OCI-LY1 (cell line): Measurements from ENCODE around the gene SLC22A23.

ENCODE experiments used
- H2AFZ ChIP-seq: fragments of 200-600 bp; sonication (generic), shearing (Covaris generic); 2 replicates; pipeline ENCODE4 v1.6.0; 2014; ENCODE audit warnings: antibody characterized with exemption, mild to moderate bottlenecking, low read length
- H3F3A ChIP-seq: fragments of 200-600 bp; sonication (generic), shearing (Covaris generic); 2 replicates; pipeline ENCODE4 v1.6.0; 2014; ENCODE audit warnings: mild to moderate bottlenecking, antibody characterized with exemption, low read length, moderate library complexity; ENCODE audit not compliant: insufficient read depth
- H3K27ac ChIP-seq: fragments of 200-600 bp; sonication (generic); 2 replicates; pipeline ENCODE4 v1.5.1; 2014; ENCODE audit warnings: low read length, mixed run types, mild to moderate bottlenecking, low read depth; ENCODE audit not compliant: poor library complexity, severe bottlenecking
- H3K27me3 ChIP-seq: fragments of 200-600 bp; sonication (generic); 2 replicates; pipeline ENCODE4 v1.6.0; 2014; ENCODE audit warnings: antibody characterized with exemption, mild to moderate bottlenecking, low read length, moderate library complexity; ENCODE audit not compliant: insufficient read depth
- H3K36me3 ChIP-seq: fragments of 200-600 bp; sonication (generic); 2 replicates; pipeline ENCODE4 v1.6.1; 2014; ENCODE audit warnings: mild to moderate bottlenecking, antibody characterized with exemption, low read length, moderate library complexity, mixed read lengths; ENCODE audit not compliant: insufficient read depth
- H3K4me1 ChIP-seq: fragments of 200-600 bp; sonication (generic); 2 replicates; pipeline ENCODE4 v1.5.1; 2014; ENCODE audit warnings: mild to moderate bottlenecking, low read length, moderate library complexity; ENCODE audit not compliant: insufficient read depth, severe bottlenecking
- H3K4me2 ChIP-seq: fragments of 200-600 bp; sonication (generic), shearing (Covaris generic); 2 replicates; pipeline ENCODE4 v1.6.1; 2014; ENCODE audit warnings: low read length
- H3K4me3 ChIP-seq: fragments of 200-600 bp; sonication (generic); 2 replicates; pipeline ENCODE4 v1.5.1; 2014; ENCODE audit warnings: low read length, low read depth, mild to moderate bottlenecking, mixed read lengths; ENCODE audit not compliant: poor library complexity, severe bottlenecking
- H3K79me2 ChIP-seq: fragments of 200-600 bp; shearing (Covaris generic); 2 replicates; pipeline ENCODE4 v1.6.1; 2016; ENCODE audit warnings: mixed run types, low read length, mixed read lengths; ENCODE audit not compliant: insufficient read depth
- H3K9ac ChIP-seq: fragments of 200-600 bp; sonication (generic), shearing (Covaris generic); 2 replicates; pipeline ENCODE4 v1.6.1; 2014; ENCODE audit warnings: mild to moderate bottlenecking, low read length, mixed read lengths
- H3K9me2 ChIP-seq: fragments of 200-600 bp; sonication (generic), shearing (Covaris generic); 2 replicates; pipeline ENCODE4 v1.6.1; 2014; ENCODE audit warnings: low read depth, mild to moderate bottlenecking, low read length, mixed read lengths
- H3K9me3 ChIP-seq: fragments of 200-600 bp; shearing (Covaris generic); 2 replicates; pipeline ENCODE4 v1.6.1; 2014; ENCODE audit warnings: low read length, mixed read lengths
- H4K20me1 ChIP-seq: fragments of 200-600 bp; sonication (generic), shearing (Covaris generic); 2 replicates; pipeline ENCODE4 v1.6.0; 2016; ENCODE audit warnings: mild to moderate bottlenecking, low read length; ENCODE audit not compliant: insufficient read depth
- EZH2 ChIP-seq: fragments of 200-600 bp; sonication (generic), shearing (Covaris generic); IDR thresholded peaks from 2 replicates; pipeline ENCODE4 v1.8.0; 2017; ENCODE audit warnings: borderline replicate concordance, mixed run types, mild to moderate bottlenecking, antibody characterized with exemption, low read length, moderate library complexity, mixed read lengths
- TF ChIP-seq, protein P1 (sequence below): fragments of 200-600 bp; sonication (generic), shearing (Covaris generic); IDR thresholded peaks from 2 replicates; pipeline ENCODE4 v1.5.1; 2017; ENCODE audit warnings: mild to moderate bottlenecking, antibody characterized with exemption, low read length, moderate library complexity, mixed read lengths

The SLC22A23 gene

DNA sequence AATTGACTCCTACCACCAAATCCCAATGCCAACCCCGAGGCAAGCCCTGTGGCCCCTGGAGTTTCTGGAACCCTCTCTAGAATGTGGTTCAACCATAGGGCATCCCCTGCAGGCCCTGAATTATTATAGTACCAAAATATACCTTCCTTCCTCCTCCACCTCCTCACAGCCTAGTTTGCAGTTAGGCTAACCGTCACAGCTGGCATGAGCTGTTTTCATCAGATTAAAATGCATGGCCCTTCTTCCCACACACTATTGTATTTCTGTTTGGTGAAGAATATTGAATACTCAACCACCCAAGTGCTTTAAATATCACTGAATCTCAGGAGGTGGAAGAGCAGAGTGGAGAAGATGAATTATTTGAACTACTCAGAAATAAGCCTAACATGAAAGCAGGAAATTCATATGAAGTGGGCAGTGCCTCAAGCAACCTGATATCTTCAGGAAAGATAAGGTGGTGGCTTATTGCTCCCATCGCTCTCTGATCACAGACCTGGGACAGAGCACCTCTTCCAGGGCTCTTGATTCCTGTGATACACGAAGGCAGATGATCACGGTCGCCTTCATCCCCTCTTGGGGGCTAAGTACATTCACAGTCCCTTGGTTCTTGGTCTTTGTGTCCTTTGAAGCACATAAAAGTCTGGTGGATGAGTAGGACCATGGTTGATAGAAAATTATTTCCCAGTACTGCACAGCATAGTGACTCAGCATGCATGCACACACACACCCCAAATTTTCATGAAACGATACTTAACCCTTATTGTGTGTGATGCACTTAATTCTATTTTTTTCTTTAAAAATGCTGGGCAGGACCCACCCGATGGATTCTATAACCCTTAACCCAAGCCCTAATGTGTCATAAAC is 107.2 kb downstream of the SLC22A23 start:
- no peak overlapping the region for H3K4me3 ChIP-seq
- TF ChIP-seq, protein P1, sequence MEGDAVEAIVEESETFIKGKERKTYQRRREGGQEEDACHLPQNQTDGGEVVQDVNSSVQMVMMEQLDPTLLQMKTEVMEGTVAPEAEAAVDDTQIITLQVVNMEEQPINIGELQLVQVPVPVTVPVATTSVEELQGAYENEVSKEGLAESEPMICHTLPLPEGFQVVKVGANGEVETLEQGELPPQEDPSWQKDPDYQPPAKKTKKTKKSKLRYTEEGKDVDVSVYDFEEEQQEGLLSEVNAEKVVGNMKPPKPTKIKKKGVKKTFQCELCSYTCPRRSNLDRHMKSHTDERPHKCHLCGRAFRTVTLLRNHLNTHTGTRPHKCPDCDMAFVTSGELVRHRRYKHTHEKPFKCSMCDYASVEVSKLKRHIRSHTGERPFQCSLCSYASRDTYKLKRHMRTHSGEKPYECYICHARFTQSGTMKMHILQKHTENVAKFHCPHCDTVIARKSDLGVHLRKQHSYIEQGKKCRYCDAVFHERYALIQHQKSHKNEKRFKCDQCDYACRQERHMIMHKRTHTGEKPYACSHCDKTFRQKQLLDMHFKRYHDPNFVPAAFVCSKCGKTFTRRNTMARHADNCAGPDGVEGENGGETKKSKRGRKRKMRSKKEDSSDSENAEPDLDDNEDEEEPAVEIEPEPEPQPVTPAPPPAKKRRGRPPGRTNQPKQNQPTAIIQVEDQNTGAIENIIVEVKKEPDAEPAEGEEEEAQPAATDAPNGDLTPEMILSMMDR, result no peak
- no peak for TF ChIP-seq EZH2
- no peaks in the 10 kb centered on the region for H3K9me2 ChIP-seq
- H3K36me3 ChIP-seq, result no peaks in the 10 kb centered on the region
- no peak overlapping the region for H3K4me2 ChIP-seq
- no peaks in the 10 kb centered on the region for H3F3A ChIP-seq
- peaks cover 6% of the 10 kb centered on the region; the same call in 1 of the 2 replicates for H3K27me3 ChIP-seq
- H4K20me1 ChIP-seq, result no peaks in the 10 kb centered on the region
- H3K9me3 ChIP-seq, result no peaks in the 10 kb centered on the region
- H3K27ac ChIP-seq, result no peak overlapping the region
- H3K9ac ChIP-seq, result no peak overlapping the region
- no peaks in the 10 kb centered on the region for H3K79me2 ChIP-seq
- peaks cover 22% of the 10 kb centered on the region for H3K4me1 ChIP-seq
- H2AFZ ChIP-seq, result no peak overlapping the region

DNA sequence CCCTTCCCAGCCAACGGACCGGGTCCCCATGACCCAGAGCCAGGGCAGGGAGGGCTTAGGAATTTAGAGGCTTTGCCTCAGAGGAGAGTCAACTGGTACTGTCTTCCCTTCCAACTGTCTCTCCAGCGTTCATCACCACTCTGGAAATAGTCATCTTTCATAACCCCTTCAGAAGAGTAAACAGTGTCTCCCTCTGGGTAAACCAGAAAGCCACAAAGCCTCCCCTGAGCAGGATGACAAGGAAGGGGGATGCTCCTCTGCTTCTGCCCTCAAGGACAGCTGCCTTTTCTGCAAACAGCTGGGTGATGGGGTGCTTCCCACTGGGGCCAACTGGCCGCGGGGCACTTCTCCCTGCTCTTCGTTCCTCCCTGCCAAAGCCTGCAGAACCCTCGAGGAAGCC is 108.0 kb downstream of the SLC22A23 start:
- TF ChIP-seq, protein P1, result no peak
- TF ChIP-seq EZH2, result no peak
- peaks cover 6% of the 10 kb centered on the region; the same call in 1 of the 2 replicates for H3K27me3 ChIP-seq
- H3K4me3 ChIP-seq, result no peak overlapping the region
- H3K9me3 ChIP-seq, result no peaks in the 10 kb centered on the region
- no peaks in the 10 kb centered on the region for H3K36me3 ChIP-seq
- H3K79me2 ChIP-seq, result no peaks in the 10 kb centered on the region
- no peaks in the 10 kb centered on the region for H3K9me2 ChIP-seq
- no peak overlapping the region for H3K27ac ChIP-seq
- no peaks in the 10 kb centered on the region for H3F3A ChIP-seq
- H4K20me1 ChIP-seq, result no peaks in the 10 kb centered on the region
- no peak overlapping the region for H3K9ac ChIP-seq
- peaks cover 20% of the 10 kb centered on the region for H3K4me1 ChIP-seq
- H3K4me2 ChIP-seq, result no peak overlapping the region
- no peak overlapping the region for H2AFZ ChIP-seq

DNA sequence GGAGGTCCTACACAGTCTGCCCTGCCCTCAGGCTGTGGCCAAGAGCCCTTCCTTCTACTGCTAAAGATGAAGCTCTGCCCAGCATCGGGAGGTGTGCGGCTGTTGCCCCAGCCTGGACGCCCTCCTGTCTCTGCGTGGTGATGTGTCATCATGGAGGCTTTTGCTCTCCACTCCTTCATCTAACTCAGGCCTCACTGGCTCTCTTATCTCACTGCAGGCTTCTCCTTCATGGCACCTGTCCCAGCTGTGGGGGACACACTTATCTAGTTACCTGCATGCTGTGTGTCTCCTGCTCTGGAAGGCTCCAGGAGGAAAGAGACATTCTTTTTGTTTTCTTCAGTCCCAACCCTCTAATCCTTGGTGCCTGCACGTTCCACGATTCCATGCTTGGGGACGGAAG is 109.0 kb downstream of the SLC22A23 start:
- TF ChIP-seq, protein P1, result no peak
- TF ChIP-seq EZH2, result no peak
- no peaks in the 10 kb centered on the region for H3F3A ChIP-seq
- peaks cover 6% of the 10 kb centered on the region; the same call in 1 of the 2 replicates for H3K27me3 ChIP-seq
- no peaks in the 10 kb centered on the region for H3K36me3 ChIP-seq
- H3K9ac ChIP-seq, result no peak overlapping the region
- H3K9me3 ChIP-seq, result no peaks in the 10 kb centered on the region
- no peak overlapping the region for H3K27ac ChIP-seq
- no peak overlapping the region for H3K4me2 ChIP-seq
- H4K20me1 ChIP-seq, result no peaks in the 10 kb centered on the region
- no peak overlapping the region for H3K4me3 ChIP-seq
- peaks cover 10% of the 10 kb centered on the region for H3K4me1 ChIP-seq
- no peak overlapping the region for H2AFZ ChIP-seq
- no peaks in the 10 kb centered on the region for H3K9me2 ChIP-seq
- no peaks in the 10 kb centered on the region for H3K79me2 ChIP-seq
